Measurements from ENCODE around the gene AP3B2.

AP3B2 gene

GRCh38 chr15:82699726-82700125, 9.9 kb downstream of the AP3B2 start:
- no peak for TF ChIP-seq CTCF (conservative IDR thresholded peaks at IDR 0.05; ENCODE audit: control insufficient read depth, insufficient read depth, low read depth, low read length)
- no peak for DNase-seq (ENCODE audit: low read depth)
- H3K4me3 ChIP-seq (ENCODE audit: control insufficient read depth, low read depth, low read length): no peak overlapping the region

- H3K4me3 ChIP-seq (ENCODE audit: control insufficient read depth, low read depth, low read length): no peak overlapping the region
- DNase-seq (ENCODE audit: low read depth): no peak
- no peak for TF ChIP-seq CTCF (conservative IDR thresholded peaks at IDR 0.05; ENCODE audit: control insufficient read depth, insufficient read depth, low read depth, low read length)
Observed at GRCh38 chr15:82698711-82699345, 10.8 kb downstream of the AP3B2 start.

GRCh38 chr15:82697735-82698407, 11.8 kb downstream of the AP3B2 start:
- no peak for DNase-seq (ENCODE audit: low read depth)
- no peak overlapping the region for H3K4me3 ChIP-seq (ENCODE audit: control insufficient read depth, low read depth, low read length)
- TF ChIP-seq CTCF (conservative IDR thresholded peaks at IDR 0.05; ENCODE audit: control insufficient read depth, insufficient read depth, low read depth, low read length): no peak

- no peak for DNase-seq (ENCODE audit: low read depth)
- TF ChIP-seq CTCF (conservative IDR thresholded peaks at IDR 0.05; ENCODE audit: control insufficient read depth, insufficient read depth, low read depth, low read length): no peak
Observed at GRCh38 chr15:82692171-82692570, 17.5 kb downstream of the AP3B2 start.

GRCh38 chr15:82689147-82689546, 20.5 kb downstream of the AP3B2 start:
- no peak overlapping the region for H3K4me3 ChIP-seq (ENCODE audit: control insufficient read depth, low read depth, low read length)
- no peak for DNase-seq (ENCODE audit: low read depth)
- no peak for TF ChIP-seq CTCF (conservative IDR thresholded peaks at IDR 0.05; ENCODE audit: control insufficient read depth, insufficient read depth, low read depth, low read length)

More at GRCh38 chr15:82692171-82692570, 17.5 kb downstream of the AP3B2 start:
- no peak overlapping the region for H3K4me3 ChIP-seq (ENCODE audit: control insufficient read depth, low read depth, low read length)

GRCh38 chr15:82688691-82689090, 21.0 kb downstream of the AP3B2 start:
- DNase-seq (ENCODE audit: low read depth): no peak
- TF ChIP-seq CTCF (conservative IDR thresholded peaks at IDR 0.05; ENCODE audit: control insufficient read depth, insufficient read depth, low read depth, low read length): no peak
- H3K4me3 ChIP-seq (ENCODE audit: control insufficient read depth, low read depth, low read length): no peak overlapping the region
